Measurements from ENCODE around the gene TARS3.

DNA sequence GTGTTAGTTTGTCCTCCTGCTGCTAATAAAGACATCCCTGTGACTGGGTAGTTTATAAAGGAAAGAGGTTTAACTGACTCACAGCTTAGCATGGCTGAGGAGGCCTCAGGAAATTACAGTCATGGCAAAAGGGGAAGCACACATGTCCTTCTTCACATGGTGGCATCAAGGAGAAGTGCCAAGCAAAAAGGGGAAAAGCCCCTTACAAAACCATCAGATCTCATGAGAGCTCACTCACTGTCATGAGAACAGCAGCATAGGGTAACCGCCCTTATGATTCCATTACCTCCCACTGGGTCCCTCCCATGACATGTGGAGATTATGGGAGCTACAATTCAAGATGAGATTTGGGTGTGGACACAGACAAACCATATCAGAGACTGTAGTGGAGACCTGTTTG is 99.1 kb downstream of the TARS3 start:
- TF ChIP-seq EP300 (IDR thresholded peaks at IDR 0.05) = no peak
- TF ChIP-seq, protein P1, sequence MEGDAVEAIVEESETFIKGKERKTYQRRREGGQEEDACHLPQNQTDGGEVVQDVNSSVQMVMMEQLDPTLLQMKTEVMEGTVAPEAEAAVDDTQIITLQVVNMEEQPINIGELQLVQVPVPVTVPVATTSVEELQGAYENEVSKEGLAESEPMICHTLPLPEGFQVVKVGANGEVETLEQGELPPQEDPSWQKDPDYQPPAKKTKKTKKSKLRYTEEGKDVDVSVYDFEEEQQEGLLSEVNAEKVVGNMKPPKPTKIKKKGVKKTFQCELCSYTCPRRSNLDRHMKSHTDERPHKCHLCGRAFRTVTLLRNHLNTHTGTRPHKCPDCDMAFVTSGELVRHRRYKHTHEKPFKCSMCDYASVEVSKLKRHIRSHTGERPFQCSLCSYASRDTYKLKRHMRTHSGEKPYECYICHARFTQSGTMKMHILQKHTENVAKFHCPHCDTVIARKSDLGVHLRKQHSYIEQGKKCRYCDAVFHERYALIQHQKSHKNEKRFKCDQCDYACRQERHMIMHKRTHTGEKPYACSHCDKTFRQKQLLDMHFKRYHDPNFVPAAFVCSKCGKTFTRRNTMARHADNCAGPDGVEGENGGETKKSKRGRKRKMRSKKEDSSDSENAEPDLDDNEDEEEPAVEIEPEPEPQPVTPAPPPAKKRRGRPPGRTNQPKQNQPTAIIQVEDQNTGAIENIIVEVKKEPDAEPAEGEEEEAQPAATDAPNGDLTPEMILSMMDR (IDR thresholded peaks at IDR 0.05) = no peak
- TF ChIP-seq POLR2A (IDR thresholded peaks at IDR 0.05) = no peak
